Upper lobe of left lung (tissue), 6 donors: ENCODE measurements around the gene CBL. TPM values are rescaled to one million over a fixed set of nuclear protein-coding genes. Genes with fewer than 3 reads are reported as not detected.

Experiments used
- ATAC-seq, 2 donors: fragments of 200-7000 bp; cut with Tn5 transposase; one replicate each; pipeline ENCODE4 v1.9.1; 2022; ENCODE audit warnings: mild to moderate bottlenecking in 2 of 2, moderate library complexity in 2 of 2; ENCODE audit not compliant: low FRiP score in 2 of 2
- DNase-seq, 2 donors: peaks; one replicate each; pipeline ENCODE4 v3.0.0-alpha.2; 2019 to 2020
- H3K27ac ChIP-seq, 4 donors: fragments of 200-600 bp; sonication (generic); one replicate each; pipeline ENCODE4 v1.5.1; 2016 to 2019
- H3K27me3 ChIP-seq, 4 donors: fragments of 200-600 bp; sonication (generic); one replicate each; pipeline ENCODE4 v1.5.1; 2017 to 2019
- H3K36me3 ChIP-seq, 4 donors: fragments of 200-600 bp; sonication (generic); one replicate each; pipeline ENCODE4 v1.5.1; 2016 to 2019
- H3K4me1 ChIP-seq, 4 donors: fragments of 200-600 bp; sonication (generic); one replicate each; pipeline ENCODE4 v1.5.1; 2018 to 2019
- H3K4me3 ChIP-seq, 4 donors: fragments of 200-600 bp; sonication (generic); one replicate each; pipeline ENCODE4 v1.5.1; 2017 to 2019; ENCODE audit warnings: mild to moderate bottlenecking in 2 of 4, moderate library complexity in 1 of 4
- H3K9me3 ChIP-seq, 4 donors: fragments of 200-600 bp; sonication (generic); one replicate each; pipeline ENCODE4 v1.5.1; 2018 to 2019
- EP300 ChIP-seq, 4 donors: sonication (generic); formaldehyde crosslinking; IDR thresholded peaks; one replicate each; pipeline ENCODE4 v1.5.1; 2017; ENCODE audit warnings: antibody characterized with exemption in 4 of 4, control low read depth in 2 of 4
- POLR2A ChIP-seq, 4 donors: fragments of 450-650 bp; IDR thresholded peaks; one replicate each; pipeline ENCODE4 v1.5.1; 2016 to 2017; ENCODE audit warnings: antibody characterized with exemption in 4 of 4, mild to moderate bottlenecking in 2 of 4
- POLR2AphosphoS5 ChIP-seq, 2 donors: sonication (generic); formaldehyde crosslinking; IDR thresholded peaks; one replicate each; pipeline ENCODE4 v1.5.1; 2017; ENCODE audit warnings: antibody characterized with exemption in 2 of 2
- WGBS, 2 donors: methylation state at CpG; one replicate each; pipeline ENCODE4 v1.1.5; 2017 to 2018; 5-methylcytosine and 5-hydroxymethylcytosine counted together
- total RNA-seq, 6 donors: library from RNA; depleted of rRNA in 4 of 6; stranded (reverse); fragments of >200 nt in 4 of 6; gene quantifications; one replicate each; pipeline versions ENCODE4 v1.1.0 to v1.2.1, GENCODE V29; 2016 to 2021
- TF ChIP-seq, protein P1 (sequence below), 6 experiments: fragments of 450-650 bp in 4 of 6; fragments of 200-600 bp in 2 of 6; sonication (generic) in 2 of 6; IDR thresholded peaks; one replicate each; pipeline ENCODE4 v1.5.1; 2016 to 2019; ENCODE audit warnings: antibody characterized with exemption in 6 of 6
- donor health status: DM: no; HTN: no; CAD: no; lungs with moderate emphysema.
- donor health status: DM: no; HTN: yes; CAD: no; lungs with severe emphysema.

CBL gene
- total RNA-seq, 6 donors from 2014 or later: 15.4 to 32.2 (median 18.9) TPM

DNA sequence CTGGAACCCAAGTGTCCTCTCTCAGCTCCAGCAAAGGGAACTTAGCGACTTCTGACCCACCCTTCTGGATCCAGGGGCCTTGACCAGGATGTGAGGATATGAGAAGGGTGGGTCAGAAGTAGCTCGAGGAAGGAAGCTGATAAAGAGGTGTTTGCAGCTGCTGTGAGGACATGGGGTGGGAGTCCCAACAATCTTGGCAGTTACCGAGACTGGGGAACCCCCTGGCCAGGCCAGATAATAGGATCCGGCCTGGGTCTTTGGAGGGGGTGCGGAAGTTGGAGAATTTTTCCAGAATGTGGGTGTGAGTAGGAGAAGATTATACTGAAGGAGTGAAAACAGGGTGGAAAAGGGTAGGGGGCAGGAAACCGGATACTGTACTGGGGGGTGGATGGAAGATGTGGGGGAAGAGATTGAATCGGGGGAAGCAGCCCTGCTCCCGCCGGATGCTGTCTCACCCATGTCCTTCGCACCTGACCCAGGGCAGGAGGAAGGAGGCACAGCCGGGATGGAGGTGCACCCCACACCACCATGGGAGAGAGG, 113.6 kb downstream of the CBL start:
- ATAC-seq: no peak
- H3K4me3 ChIP-seq: peak overlapping the region in 1 of 4 donors; percentile 57

DNA sequence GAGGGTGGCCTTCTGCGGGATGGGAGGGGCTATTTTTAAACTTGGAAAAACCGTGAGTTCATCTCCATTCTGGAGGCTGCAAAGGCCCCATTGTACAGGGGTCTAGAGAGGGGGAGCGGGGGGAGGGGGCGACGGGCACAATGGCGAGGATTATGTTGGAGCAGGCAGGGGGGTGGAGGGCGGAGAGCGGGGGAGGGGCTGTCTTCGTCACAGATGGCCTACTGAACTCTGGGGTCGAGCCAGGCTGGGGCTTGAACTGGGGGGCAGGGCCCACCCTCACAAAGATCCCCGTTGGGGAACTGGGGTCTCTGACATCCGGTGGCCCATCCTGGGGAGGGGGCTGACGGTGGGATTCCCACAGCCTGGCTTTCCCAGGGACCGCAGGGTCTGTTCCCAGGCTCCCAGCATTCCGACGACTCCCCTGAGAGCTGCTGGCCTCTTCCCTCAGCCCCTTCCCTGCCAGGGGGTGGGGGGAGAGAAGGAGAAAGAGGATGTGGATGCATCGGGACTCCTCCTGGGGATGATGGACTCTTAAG, 114.2 kb downstream of the CBL start:
- DNase-seq (peak in 1 of 2 donors; percentile 46), ATAC-seq (no peak)
- peaks cover 52 to 74% (median 60%) of the 10 kb centered on the region in 4 donors for H3K4me1 ChIP-seq
- TF ChIP-seq, protein P1, sequence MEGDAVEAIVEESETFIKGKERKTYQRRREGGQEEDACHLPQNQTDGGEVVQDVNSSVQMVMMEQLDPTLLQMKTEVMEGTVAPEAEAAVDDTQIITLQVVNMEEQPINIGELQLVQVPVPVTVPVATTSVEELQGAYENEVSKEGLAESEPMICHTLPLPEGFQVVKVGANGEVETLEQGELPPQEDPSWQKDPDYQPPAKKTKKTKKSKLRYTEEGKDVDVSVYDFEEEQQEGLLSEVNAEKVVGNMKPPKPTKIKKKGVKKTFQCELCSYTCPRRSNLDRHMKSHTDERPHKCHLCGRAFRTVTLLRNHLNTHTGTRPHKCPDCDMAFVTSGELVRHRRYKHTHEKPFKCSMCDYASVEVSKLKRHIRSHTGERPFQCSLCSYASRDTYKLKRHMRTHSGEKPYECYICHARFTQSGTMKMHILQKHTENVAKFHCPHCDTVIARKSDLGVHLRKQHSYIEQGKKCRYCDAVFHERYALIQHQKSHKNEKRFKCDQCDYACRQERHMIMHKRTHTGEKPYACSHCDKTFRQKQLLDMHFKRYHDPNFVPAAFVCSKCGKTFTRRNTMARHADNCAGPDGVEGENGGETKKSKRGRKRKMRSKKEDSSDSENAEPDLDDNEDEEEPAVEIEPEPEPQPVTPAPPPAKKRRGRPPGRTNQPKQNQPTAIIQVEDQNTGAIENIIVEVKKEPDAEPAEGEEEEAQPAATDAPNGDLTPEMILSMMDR (IDR thresholded peaks at IDR 0.05): no peak
- no peak for TF ChIP-seq POLR2A (IDR thresholded peaks at IDR 0.05)
- no peak for TF ChIP-seq POLR2AphosphoS5 (IDR thresholded peaks at IDR 0.05)
- TF ChIP-seq EP300 (IDR thresholded peaks at IDR 0.05): no peak
- no peaks in the 10 kb centered on the region for H3K36me3 ChIP-seq
- WGBS, 2 donors: 36 to 46% methylated on average over 14 to 15 of the region's 17 CpGs
- peak overlapping the region in 3 of 4 donors; percentile 41 to 59 (median 57) for H3K4me3 ChIP-seq
- H3K9me3 ChIP-seq: no peaks in the 10 kb centered on the region
- H3K27me3 ChIP-seq: peaks cover 0 to 31% (median 13%) of the 10 kb centered on the region in 4 donors
- peak overlapping the region; percentile 88 to 96 (median 92) for H3K27ac ChIP-seq

More for the DNA sequence above, 113.6 kb downstream of the CBL start:
- Histone ChIP-seq H3K36me3 (peaks cover 0 to under 1% (median 0%) of the 10 kb centered on the region in 4 donors), H3K27me3 (peaks cover 0 to 36% (median 15%) of the 10 kb centered on the region in 4 donors), H3K9me3 (no peaks in the 10 kb centered on the region), H3K27ac (peak overlapping the region; percentile 88 to 96 (median 92)), H3K4me1 (peaks cover 55 to 79% (median 64%) of the 10 kb centered on the region in 4 donors)
- no peak for DNase-seq
- TF ChIP-seq EP300 (IDR thresholded peaks at IDR 0.05): peak in 1 of 4 donors; percentile 43
- TF ChIP-seq POLR2A (IDR thresholded peaks at IDR 0.05): no peak
- TF ChIP-seq POLR2AphosphoS5 (IDR thresholded peaks at IDR 0.05): peak in 1 of 2 donors; percentile 58
- TF ChIP-seq, protein P1 (IDR thresholded peaks at IDR 0.05): no peak
- 41 to 52% methylated on average over 11 of the region's 11 CpGs for WGBS, 2 donors

DNA sequence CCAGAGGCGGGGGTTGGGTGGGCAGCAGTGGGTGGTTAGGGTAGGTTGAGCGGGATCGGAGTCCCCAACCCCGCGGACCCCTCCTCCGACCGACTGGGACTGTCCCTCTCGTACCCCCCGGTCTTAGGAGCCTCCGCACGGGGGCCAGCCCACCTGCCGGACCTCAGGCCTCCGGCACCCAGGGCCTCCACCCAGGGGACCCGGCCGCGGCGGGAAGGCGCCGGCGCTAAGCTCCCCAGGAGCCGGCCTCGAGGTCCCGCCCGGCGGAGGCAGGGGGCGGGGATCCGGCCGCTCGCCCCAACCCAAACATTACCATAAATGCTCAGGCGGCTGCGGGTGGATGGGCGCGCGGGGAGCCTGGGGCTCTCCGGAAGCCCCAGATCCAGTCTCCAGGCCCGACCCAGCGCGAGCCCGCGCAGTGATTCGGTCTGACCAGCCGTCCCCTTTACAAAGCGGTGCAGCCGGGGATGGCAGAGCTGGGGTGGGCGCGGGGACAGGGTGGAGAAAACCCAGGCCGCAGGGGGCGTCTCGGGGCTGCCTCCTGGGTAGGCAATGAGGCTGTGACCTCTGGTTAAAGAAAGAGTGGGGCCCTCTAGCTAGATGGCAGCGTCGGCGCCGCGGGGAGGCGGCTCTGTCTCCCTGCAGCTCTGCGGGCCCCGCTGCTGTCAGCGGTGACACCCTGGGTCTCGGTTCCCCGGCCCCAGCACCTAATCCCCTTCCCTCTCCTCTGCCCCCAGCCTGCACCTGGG, 114.8 kb downstream of the CBL start:
- Histone ChIP-seq H3K27ac (peak overlapping the region; percentile 88 to 96 (median 92)), H3K36me3 (no peaks in the 10 kb centered on the region), H3K4me1 (peaks cover 46 to 67% (median 53%) of the 10 kb centered on the region in 4 donors), H3K4me3 (peak overlapping the region; percentile 8 to 59 (median 49)), H3K9me3 (no peaks in the 10 kb centered on the region), H3K27me3 (peaks cover 0 to 25% (median 10%) of the 10 kb centered on the region in 4 donors)
- peak; percentile 47 to 67 for ATAC-seq
- WGBS, 2 donors: 3 to 9% methylated on average over 12 to 22 of the region's 60 CpGs
- peak; percentile 45 to 92 for DNase-seq
- TF ChIP-seq, protein P1 (IDR thresholded peaks at IDR 0.05): no peak
- TF ChIP-seq POLR2AphosphoS5 (IDR thresholded peaks at IDR 0.05) (peak in 1 of 2 donors; percentile 40), POLR2A (IDR thresholded peaks at IDR 0.05) (peak in 2 of 4 donors; percentile 30 to 56), EP300 (IDR thresholded peaks at IDR 0.05) (no peak)

DNA sequence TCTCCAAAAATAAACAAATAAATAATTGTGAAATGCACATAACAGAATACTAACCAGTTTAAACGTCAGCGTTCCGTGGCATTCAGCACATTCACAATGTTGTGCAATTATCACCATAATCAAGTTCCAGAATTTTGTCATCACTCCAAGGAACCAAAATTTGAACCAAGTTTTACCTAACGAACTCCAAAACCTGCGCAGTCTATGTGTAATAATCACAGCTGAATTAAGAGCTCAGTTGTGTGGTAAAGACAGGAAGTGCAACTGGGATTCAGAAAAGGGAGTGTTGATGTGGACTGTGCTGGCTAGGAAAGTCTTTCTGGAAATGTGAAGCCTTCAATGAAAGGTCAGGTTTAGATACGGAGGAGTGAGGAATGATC, 116.2 kb downstream of the CBL start:
- peaks cover 34 to 53% (median 44%) of the 10 kb centered on the region in 4 donors for H3K4me1 ChIP-seq
- H3K27me3 ChIP-seq: peaks cover 0 to 14% (median 5%) of the 10 kb centered on the region in 4 donors
- peak overlapping the region in 3 of 4 donors; percentile 88 to 96 (median 91) for H3K27ac ChIP-seq
- H3K36me3 ChIP-seq: no peaks in the 10 kb centered on the region
- WGBS, 2 donors: 49 to 53% methylated on average over 6 of the region's 6 CpGs
- TF ChIP-seq, protein P1 (IDR thresholded peaks at IDR 0.05): peak in 2 of 6 experiments; percentile 20 to 23
- no peak for TF ChIP-seq EP300 (IDR thresholded peaks at IDR 0.05)
- no peaks in the 10 kb centered on the region for H3K9me3 ChIP-seq
- DNase-seq: no peak
- H3K4me3 ChIP-seq: no peak overlapping the region
- no peak for ATAC-seq
